Measurements from ENCODE around the gene LILRA6.
"Not testable (repeated sequence)": the region's sequence is repeated elsewhere in the genome, so short reads cannot be mapped to it uniquely, and the experiment has no call there.

LILRA6 gene

GRCh38 chr19:54247106-54247930 is 4.7 kb upstream of the LILRA6 start:
- H3K9me3 ChIP-seq (ENCODE audit: control insufficient read depth, insufficient read depth, low read depth, low read length): no peaks in the 10 kb centered on the region
- no peaks in the 10 kb centered on the region for H3K4me1 ChIP-seq (ENCODE audit: control insufficient read depth, insufficient read depth, low read length)
- no peaks in the 10 kb centered on the region for H3K36me3 ChIP-seq (ENCODE audit: control insufficient read depth, insufficient read depth, low read length)
- H3K27ac ChIP-seq (ENCODE audit: low read depth, low read length): no peak overlapping the region
- no peak overlapping the region for H3K9ac ChIP-seq (ENCODE audit: low read length)
- 0 out of 2 replicates have a peak, but pooled peaks cover 1% of the 10 kb centered on the region for H3K27me3 ChIP-seq (ENCODE audit: control insufficient read depth, insufficient read depth, low read length)
- H3K4me3 ChIP-seq (ENCODE audit: low read depth, low read length): no peak overlapping the region

GRCh38 chr19:54245936-54246335 is 3.3 kb upstream of the LILRA6 start:
- Histone ChIP-seq H3K27me3 (ENCODE audit: control insufficient read depth, insufficient read depth, low read length) (no peaks in the 10 kb centered on the region), H3K36me3 (ENCODE audit: control insufficient read depth, insufficient read depth, low read length) (no peaks in the 10 kb centered on the region), H3K4me3 (ENCODE audit: low read depth, low read length) (no peak overlapping the region), H3K27ac (ENCODE audit: low read depth, low read length) (no peak overlapping the region), H3K9me3 (ENCODE audit: control insufficient read depth, insufficient read depth, low read depth, low read length) (no peaks in the 10 kb centered on the region), H3K9ac (ENCODE audit: low read length) (no peak overlapping the region), H3K4me1 (ENCODE audit: control insufficient read depth, insufficient read depth, low read length) (no peaks in the 10 kb centered on the region)

GRCh38 chr19:54243809-54244208 is 1.2 kb upstream of the LILRA6 start:
- not testable (repeated sequence) for H3K9me3 ChIP-seq (ENCODE audit: control insufficient read depth, insufficient read depth, low read depth, low read length); H3K9ac ChIP-seq (ENCODE audit: low read length); H3K4me3 ChIP-seq (ENCODE audit: low read depth, low read length); H3K36me3 ChIP-seq (ENCODE audit: control insufficient read depth, insufficient read depth, low read length); H3K4me1 ChIP-seq (ENCODE audit: control insufficient read depth, insufficient read depth, low read length); H3K27ac ChIP-seq (ENCODE audit: low read depth, low read length); H3K27me3 ChIP-seq (ENCODE audit: control insufficient read depth, insufficient read depth, low read length)

- not testable (repeated sequence) for H3K4me3 ChIP-seq (ENCODE audit: low read depth, low read length); H3K27ac ChIP-seq (ENCODE audit: low read depth, low read length); H3K27me3 ChIP-seq (ENCODE audit: control insufficient read depth, insufficient read depth, low read length); H3K4me1 ChIP-seq (ENCODE audit: control insufficient read depth, insufficient read depth, low read length); H3K36me3 ChIP-seq (ENCODE audit: control insufficient read depth, insufficient read depth, low read length); H3K9ac ChIP-seq (ENCODE audit: low read length); H3K9me3 ChIP-seq (ENCODE audit: control insufficient read depth, insufficient read depth, low read depth, low read length)
These were observed 356 bp downstream of the LILRA6 start for GRCh38 chr19:54242234-54242633.

GRCh38 chr19:54240372-54241336 is 1.9 kb downstream of the LILRA6 start:
- H3K27ac ChIP-seq (ENCODE audit: low read depth, low read length); H3K9me3 ChIP-seq (ENCODE audit: control insufficient read depth, insufficient read depth, low read depth, low read length); H3K4me3 ChIP-seq (ENCODE audit: low read depth, low read length); H3K36me3 ChIP-seq (ENCODE audit: control insufficient read depth, insufficient read depth, low read length); H3K4me1 ChIP-seq (ENCODE audit: control insufficient read depth, insufficient read depth, low read length); H3K9ac ChIP-seq (ENCODE audit: low read length): not testable (repeated sequence)
- peaks cover 11% of the 10 kb centered on the region; the same call in 1 of the 2 replicates for H3K27me3 ChIP-seq (ENCODE audit: control insufficient read depth, insufficient read depth, low read length)

DNA sequence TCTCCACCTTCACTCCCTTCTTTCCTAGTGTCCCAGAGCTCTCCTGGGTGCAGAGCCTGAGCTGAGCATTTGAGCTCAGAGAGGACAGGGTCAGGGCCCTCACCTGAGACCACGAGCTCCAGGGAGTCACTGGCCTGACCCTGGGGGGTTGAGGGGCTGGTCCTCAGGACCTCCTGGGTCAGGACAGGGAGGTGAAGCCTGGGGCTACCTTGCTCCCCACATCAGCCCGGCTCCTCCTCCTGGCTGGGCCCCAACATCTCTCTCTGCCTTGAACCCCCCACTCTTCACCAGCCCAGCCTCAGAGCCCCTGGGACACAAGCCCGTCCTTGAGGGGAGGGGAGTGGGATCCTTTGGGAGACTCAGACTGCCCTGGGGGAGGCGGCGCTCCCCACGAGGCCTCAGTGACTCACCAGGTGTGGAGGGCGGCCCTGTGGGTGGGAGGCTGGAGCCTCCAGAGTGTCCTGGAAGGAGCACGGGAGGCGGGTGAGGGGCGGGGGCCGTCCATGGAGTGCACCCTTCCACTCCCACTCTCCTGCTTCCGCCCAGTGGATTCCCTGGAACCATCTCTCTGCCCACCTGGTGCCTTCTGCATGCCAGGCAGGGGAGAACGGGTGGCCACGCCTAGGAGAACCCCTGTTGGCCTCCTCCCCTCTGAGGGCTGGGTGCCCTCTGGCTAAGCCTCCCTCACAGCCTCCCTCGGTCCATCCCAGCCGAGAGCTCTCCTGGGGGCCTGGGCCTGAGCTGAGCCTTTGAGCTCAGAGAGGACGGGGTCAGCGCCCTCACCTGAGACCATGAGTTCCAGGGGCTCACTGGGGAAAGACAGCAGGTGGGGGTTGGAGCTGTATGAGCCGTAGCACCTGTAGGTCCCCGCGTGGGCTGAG is 2.9 kb downstream of the LILRA6 start:
- H3K4me1 ChIP-seq (ENCODE audit: control insufficient read depth, insufficient read depth, low read length); H3K9me3 ChIP-seq (ENCODE audit: control insufficient read depth, insufficient read depth, low read depth, low read length); H3K27ac ChIP-seq (ENCODE audit: low read depth, low read length); H3K36me3 ChIP-seq (ENCODE audit: control insufficient read depth, insufficient read depth, low read length); H3K4me3 ChIP-seq (ENCODE audit: low read depth, low read length); H3K9ac ChIP-seq (ENCODE audit: low read length): not testable (repeated sequence)
- peaks cover 15% of the 10 kb centered on the region; the same call in 1 of the 2 replicates for H3K27me3 ChIP-seq (ENCODE audit: control insufficient read depth, insufficient read depth, low read length)

DNA sequence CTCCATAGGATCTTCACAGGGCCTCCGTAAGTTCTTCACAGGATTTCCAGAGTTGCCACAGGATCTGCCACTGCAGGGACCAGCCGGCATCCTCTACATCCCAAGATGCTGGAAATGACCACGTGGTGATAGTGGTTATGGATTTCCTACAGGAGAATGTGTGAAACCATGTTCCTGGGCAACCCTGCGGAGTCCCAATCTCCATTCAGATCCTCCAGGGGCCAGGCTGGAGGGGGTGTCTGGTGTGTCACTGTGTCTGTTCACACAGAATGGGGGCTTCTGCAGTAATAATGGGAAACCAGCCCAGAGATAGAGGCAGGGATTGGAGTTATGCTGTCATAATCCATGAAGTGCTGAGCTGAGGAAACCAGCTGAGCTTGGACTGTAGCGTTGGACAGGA is 8.6 kb downstream of the LILRA6 start:
- no peaks in the 10 kb centered on the region for H3K36me3 ChIP-seq (ENCODE audit: control insufficient read depth, insufficient read depth, low read length)
- H3K9me3 ChIP-seq (ENCODE audit: control insufficient read depth, insufficient read depth, low read depth, low read length): peaks cover 3% of the 10 kb centered on the region
- H3K27me3 ChIP-seq (ENCODE audit: control insufficient read depth, insufficient read depth, low read length): peaks cover 49% of the 10 kb centered on the region
- no peak overlapping the region for H3K9ac ChIP-seq (ENCODE audit: low read length)
- no peak overlapping the region for H3K27ac ChIP-seq (ENCODE audit: low read depth, low read length)
- H3K4me1 ChIP-seq (ENCODE audit: control insufficient read depth, insufficient read depth, low read length): no peaks in the 10 kb centered on the region
- H3K4me3 ChIP-seq (ENCODE audit: low read depth, low read length): no peak overlapping the region

- no peaks in the 10 kb centered on the region for H3K4me1 ChIP-seq (ENCODE audit: control insufficient read depth, insufficient read depth, low read length)
- H3K27me3 ChIP-seq (ENCODE audit: control insufficient read depth, insufficient read depth, low read length): peaks cover 48% of the 10 kb centered on the region
- no peak overlapping the region for H3K27ac ChIP-seq (ENCODE audit: low read depth, low read length)
- H3K9me3 ChIP-seq (ENCODE audit: control insufficient read depth, insufficient read depth, low read depth, low read length): peaks cover 6% of the 10 kb centered on the region
- H3K36me3 ChIP-seq (ENCODE audit: control insufficient read depth, insufficient read depth, low read length): no peaks in the 10 kb centered on the region
- H3K9ac ChIP-seq (ENCODE audit: low read length): no peak overlapping the region
- H3K4me3 ChIP-seq (ENCODE audit: low read depth, low read length): no peak overlapping the region
These were observed 11.3 kb downstream of the LILRA6 start for GRCh38 chr19:54231077-54231931.

DNA sequence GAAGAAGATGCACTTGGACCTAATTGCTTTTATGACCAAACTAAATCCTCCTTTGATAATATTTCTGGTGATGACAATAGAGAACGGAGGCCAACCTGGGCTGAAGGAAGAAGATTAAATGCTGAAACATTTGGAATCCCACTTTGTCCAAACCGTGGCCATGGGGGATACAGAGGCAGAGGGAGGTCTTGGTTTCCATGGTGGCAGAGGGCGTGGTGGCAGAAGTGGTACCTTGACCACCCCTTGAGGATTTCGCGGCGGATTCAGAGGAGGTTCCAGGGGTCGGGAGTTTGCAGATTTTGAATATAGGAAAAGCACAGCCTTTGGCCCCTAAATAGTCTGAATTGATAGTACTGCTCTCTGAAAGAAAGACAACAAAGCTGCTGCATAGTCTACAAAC is 12.6 kb downstream of the LILRA6 start:
- no peaks in the 10 kb centered on the region for H3K36me3 ChIP-seq (ENCODE audit: control insufficient read depth, insufficient read depth, low read length)
- H3K4me3 ChIP-seq (ENCODE audit: low read depth, low read length): no peak overlapping the region
- peaks cover 43% of the 10 kb centered on the region for H3K27me3 ChIP-seq (ENCODE audit: control insufficient read depth, insufficient read depth, low read length)
- no peak overlapping the region for H3K9ac ChIP-seq (ENCODE audit: low read length)
- H3K27ac ChIP-seq (ENCODE audit: low read depth, low read length): no peak overlapping the region
- peaks cover 6% of the 10 kb centered on the region for H3K9me3 ChIP-seq (ENCODE audit: control insufficient read depth, insufficient read depth, low read depth, low read length)
- no peaks in the 10 kb centered on the region for H3K4me1 ChIP-seq (ENCODE audit: control insufficient read depth, insufficient read depth, low read length)

DNA sequence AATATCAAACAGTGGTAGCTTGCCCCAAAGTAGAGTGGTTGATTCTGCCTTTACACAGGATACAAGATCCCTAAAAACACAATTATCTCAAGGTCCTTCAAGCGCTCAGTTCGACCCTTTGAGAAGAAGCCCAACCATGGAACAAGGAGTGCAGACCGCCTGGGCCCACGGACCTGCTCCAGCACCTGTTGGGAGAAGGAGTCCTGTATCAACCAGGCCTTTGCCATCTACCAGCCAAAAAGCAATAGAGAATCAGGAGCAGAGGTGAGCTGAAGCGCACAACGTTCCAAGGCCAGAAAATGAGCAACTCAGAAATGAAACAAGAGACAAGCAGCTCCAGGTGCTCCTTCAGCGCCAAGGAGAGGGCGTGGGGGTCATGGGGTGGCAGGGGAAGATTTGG is 13.4 kb downstream of the LILRA6 start:
- Histone ChIP-seq H3K4me3 (ENCODE audit: low read depth, low read length) (no peak overlapping the region), H3K4me1 (ENCODE audit: control insufficient read depth, insufficient read depth, low read length) (no peaks in the 10 kb centered on the region), H3K27me3 (ENCODE audit: control insufficient read depth, insufficient read depth, low read length) (peaks cover 35% of the 10 kb centered on the region), H3K9me3 (ENCODE audit: control insufficient read depth, insufficient read depth, low read depth, low read length) (peaks cover 6% of the 10 kb centered on the region), H3K9ac (ENCODE audit: low read length) (no peak overlapping the region), H3K27ac (ENCODE audit: low read depth, low read length) (no peak overlapping the region), H3K36me3 (ENCODE audit: control insufficient read depth, insufficient read depth, low read length) (no peaks in the 10 kb centered on the region)

Data from HUES6 (cell line).